HG03342 (cell line): ENCODE data around the gene SUGCT.

ENCODE experiments used
- ATAC-seq: cut with Tn5 transposase; IDR thresholded peaks from one replicate; pipeline ENCODE4 v1.9.1; 2021; ENCODE audit warnings: mild to moderate bottlenecking, moderate library complexity; ENCODE audit not compliant: unreplicated experiment

Gene SUGCT

DNA sequence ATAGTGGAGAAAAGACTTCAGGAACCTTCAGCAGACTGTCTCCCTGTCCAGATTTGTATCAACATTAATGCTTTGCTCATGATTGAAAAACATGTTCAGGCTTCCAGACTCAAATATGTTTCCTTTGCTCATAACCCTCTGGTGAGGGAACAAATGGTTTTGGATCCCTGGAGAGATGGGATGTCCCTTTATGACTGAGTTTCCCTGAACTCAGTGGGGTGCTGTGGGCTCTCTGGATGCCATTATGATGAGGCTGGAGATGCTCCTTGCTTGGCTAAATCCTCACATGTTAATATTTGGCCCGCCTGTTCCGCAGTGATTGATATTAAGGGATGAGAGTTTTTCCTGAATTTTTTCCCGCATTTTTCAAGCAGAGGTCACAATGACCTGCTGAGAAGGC, 749.4 kb downstream of the SUGCT start:
- no peak for ATAC-seq

DNA sequence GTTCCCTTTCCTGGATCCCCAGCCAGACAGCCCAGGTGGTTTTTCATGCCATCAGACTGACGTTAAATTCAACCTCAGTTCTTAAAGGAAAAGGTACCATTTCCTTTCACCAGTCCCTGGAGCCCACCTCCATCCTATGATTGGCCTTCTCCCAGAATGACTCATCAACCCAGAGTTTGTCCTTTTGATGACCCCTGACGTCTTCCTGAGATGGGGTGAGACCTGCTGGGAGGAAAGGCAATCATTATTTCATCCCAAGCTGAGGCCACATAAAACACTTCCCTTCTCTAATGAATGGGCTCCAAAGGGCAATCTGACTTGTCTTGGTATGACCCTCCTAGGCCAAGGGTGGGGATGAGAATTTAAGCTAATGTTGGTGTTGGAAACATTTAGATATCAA, 750.7 kb downstream of the SUGCT start:
- ATAC-seq: no peak

DNA sequence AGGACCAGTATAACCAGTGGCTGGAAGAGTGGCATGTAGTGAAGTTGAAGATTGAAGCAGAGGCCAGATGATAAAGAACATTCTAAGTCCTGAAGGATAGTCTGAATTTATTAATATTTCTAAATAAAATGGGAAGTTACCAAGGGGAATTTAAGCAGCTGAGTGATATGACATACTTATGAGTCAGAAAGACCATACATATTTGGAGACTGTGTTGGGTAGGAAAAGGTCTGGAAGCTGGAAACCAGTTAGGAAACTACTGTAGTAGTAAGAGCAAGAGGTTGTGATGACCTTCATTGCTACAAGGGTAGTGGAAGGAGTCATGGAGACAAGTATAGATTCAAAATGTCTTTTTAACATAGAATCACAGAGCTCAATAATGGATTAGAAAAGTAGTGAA, 752.3 kb downstream of the SUGCT start:
- no peak for ATAC-seq

DNA sequence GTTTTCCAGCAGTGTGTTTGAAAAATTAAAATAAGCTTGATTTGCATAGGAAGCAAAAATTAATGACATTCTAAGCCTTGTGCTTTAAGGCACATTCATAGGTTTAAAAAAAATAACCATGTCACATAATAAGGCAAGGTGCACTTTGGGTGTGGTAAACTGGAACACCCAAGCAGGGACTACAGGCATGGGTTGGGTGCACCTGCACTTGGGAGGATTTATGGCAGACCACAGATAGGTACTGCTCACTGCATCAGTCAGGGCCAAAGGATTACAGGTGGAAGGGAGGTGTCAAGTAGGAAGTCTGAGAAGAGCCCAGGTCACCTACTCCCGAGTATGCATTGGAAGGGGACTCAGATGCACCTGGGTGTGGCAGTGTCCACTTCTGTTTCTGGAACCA, 753.7 kb downstream of the SUGCT start:
- no peak for ATAC-seq

DNA sequence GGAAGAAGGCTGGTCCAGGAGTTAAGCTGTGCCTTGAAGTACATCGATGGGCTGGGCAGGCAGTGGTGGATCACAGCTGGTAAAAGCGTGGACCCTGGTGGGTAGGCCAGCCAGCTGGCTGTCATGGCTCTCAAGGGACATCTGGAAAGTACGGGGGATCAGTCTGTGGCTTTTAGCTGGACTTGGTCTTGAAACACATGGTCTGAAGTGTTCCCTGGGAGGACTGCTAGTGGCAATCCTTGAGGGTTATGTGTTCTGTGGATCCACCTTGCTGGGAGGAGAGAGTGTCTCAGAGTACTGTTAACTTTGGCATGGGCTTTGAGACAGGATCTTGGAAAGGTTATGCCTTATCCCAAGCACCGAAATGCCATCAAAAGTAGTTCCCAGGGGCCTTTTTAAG, 754.3 kb downstream of the SUGCT start:
- no peak for ATAC-seq

DNA sequence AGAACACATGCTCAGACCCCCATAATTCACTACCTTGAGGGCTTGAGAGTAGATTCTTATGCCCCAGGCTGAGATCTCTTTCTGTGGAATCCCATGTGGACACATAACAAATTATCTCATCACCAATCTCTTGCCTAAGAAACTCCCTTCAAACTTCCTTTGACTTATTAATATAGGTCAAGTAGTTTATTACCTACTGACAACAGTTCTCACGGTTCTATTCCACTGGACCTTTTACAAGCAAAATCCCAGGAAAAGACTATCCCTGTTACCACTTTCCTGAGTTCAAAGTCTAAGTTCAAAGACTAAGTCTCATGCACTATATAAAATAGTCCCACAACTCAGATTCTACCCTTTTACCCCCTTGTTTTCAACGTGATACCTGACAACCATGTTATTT, 754.7 kb downstream of the SUGCT start:
- ATAC-seq: no peak

DNA sequence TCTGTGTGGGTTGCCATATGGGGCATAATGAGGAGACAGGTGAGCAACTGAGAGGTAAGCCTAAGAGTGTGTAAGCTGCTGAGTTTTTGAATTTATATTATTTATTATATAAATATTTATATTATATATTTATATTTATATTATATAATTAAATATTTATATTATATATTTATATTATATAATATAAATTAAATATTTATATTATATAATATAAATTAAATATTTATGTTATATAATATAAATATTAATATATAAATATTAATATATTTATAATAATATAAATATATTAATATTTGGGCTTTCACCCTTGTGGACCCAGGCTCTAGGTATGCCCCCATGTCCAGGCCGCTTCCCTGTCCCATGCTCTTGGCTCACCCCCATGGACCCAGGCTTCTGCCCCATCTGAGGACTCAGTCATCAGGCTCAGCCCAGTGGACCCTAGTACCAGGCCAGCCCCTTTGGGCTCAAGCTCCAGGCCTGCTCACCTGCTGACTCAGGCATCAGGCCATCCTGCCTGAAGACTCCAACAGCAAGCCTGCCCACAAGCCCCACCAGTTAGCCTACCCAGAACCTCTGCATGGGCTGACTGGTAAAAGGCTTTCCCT, 755.4 kb downstream of the SUGCT start:
- no peak for ATAC-seq

DNA sequence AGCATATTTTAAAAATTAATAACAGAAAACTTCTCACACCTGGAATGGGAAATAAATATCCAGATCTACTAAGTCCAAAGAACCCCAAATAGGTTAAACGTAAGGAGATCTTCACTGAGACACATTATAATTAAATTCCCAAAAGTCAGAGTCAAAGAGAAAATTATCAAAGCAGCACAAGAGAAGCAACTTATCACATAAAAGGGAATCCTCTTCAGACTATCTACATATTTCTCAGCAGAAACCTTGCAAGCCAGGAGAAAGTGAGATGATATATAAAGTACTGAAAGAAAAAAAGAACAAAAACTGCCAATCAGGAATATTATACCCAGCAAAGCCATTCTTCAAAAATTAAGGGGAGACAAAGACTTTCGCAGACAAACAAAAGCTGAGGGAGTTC, 756.4 kb downstream of the SUGCT start:
- ATAC-seq: no peak

DNA sequence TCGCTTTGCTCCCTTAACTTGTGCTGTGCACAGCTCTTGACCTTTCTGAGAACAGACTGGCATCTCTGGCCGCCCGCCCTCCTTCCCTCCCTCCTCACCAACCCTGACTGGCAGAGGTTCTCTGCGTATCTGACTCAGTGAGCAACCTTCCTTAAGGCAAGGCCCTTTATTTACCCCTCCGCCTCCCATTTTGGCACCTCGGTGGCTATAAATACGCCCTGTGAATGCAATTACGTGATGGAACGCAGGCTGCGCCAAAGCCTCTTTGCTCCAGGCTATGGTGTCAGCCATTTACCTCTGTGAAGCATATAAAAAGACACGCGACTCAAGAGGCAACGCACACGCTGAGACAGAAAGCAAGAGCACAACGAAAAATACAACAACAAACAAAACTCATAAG, 764.3 kb downstream of the SUGCT start:
- no peak for ATAC-seq

DNA sequence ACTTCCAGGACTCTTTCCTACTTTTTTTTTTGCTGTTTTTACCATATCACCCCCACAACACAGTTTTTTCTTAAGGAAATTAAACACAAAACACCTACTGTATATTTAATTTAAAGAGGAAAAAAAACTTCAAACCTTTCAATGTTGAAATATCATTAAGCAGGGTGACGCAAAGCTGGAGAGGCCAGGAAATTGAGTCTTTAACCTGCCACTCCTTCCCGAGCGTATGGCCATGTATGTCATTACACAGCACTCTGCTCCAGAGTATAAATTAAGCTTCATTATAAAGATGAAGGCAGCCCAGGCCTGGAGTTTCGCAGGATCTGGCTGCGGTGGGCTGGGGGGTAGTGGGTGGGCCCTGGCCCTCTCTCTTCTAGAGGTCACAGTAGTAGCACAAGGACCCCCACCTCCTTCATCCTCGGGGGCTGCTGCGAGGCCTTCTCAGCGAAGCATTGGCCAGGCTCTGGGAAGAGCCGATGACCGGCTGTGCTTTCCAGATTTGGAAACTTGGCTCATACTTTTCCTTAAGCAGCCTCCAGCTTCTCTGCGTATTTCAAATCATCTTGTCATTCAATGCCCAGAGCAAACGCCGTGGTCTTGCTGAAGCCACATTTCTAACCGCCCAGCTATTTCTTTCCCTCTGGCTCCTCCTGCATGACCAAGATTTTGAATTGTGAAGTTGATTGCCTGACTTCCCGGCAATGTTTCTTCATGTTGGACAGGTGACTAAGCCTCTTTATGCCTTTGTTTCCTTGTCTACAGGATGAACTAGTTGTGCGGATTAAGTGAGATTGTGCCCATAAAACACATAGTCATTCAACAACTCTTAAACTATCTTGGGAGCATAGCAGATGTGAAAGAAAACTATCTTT, 765.1 kb downstream of the SUGCT start:
- no peak for ATAC-seq

DNA sequence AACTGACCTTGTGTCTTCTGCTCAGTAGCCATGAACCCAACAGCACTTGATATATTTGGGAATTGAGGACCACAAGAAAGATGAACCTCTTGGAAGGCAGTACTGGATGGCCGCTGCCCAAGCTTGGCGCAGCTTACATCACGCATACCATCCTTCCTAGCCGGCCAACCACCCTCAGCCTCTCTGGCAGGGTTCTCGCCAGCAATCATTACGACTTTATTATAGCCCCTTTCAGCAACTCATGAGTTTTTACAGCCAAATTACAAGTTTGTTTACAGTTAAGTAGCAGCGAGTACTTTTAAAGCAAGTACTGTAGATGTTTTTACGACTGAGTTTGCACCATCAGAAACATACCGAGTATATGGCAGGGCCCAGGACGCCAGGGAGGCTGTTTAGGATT, 769.1 kb downstream of the SUGCT start:
- no peak for ATAC-seq

DNA sequence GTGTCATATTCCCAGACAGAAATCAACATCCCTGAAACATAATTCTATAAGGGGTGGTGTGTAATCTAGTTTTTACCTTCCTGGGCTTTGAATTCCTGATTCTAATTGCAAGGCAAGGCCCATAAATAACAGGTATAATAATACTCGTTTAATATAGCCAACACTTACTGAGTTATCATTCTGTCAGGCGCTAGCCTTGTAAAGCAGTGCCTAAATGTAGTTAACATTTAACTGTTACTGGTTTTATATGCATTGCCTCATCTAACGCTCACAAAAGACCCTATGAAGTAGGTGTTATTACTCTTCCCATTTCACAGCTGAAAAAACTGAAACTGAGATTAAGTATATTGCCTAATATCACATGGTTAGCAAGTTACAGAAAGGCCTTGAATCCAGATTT, 772.5 kb downstream of the SUGCT start:
- ATAC-seq: no peak

DNA sequence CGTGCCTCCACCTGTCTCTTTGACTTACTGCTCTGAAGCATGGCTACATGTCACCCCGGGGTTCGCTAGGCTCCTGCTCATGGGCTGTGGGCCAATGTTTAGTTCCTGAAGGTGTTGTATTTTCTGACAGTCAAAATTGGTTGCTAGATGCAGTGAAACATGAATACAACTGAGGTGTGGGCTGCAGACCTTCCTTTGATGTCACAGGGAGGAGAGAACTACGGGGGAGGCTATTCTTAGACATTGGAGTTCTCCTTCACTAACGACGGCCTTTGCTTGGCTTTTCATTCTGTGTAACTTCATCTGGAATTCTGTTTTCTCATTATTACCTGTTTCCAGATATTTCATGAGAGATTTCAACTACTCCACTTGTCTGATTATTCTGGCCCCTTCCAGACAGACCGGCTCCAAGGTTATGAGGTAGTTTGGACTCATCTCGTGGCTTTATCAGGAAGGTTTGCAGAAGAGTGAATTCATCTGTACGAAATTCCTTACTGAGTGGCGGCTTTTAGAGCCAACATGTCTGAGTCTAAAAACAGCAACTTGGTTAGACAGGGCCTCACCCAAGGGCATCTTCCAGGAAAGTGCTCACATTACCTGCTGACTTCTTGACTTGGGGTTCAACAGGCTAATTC, 774.7 kb downstream of the SUGCT start:
- ATAC-seq: no peak
